BJ (cell line): ENCODE results near the gene STX4. TPM values are rescaled to one million over a fixed set of nuclear protein-coding genes. Genes with fewer than 3 reads are reported as not detected.

Experiments used
- CTCF ChIA-PET: fragments of 350-600 bp; formaldehyde crosslinking; extraction: SDS; loops from one replicate; lab custom pipeline; 2021; ENCODE audit warnings: antibody characterized with exemption, inconsistent platforms; lab: Yijun Ruan, JAX
- POLR2A ChIA-PET: fragments of 300-600 bp; sonication (Branson Sonifier 250); formaldehyde crosslinking; extraction: SDS; loops from one replicate; lab custom pipeline; 2021; ENCODE audit warnings: antibody characterized with exemption; lab: Charles Lee
- DNase-seq: peaks from one replicate; pipeline ENCODE4 v3.0.0-alpha.2; 2011; ENCODE audit warnings: low read depth
- H3K27me3 ChIP-seq: 2 replicates; pipeline ENCODE4 v1.6.0; 2011; ENCODE audit warnings: low read length; ENCODE audit not compliant: control insufficient read depth, insufficient read depth
- H3K36me3 ChIP-seq: 2 replicates; pipeline ENCODE4 v1.5.1; 2011; ENCODE audit warnings: low read length; ENCODE audit not compliant: control insufficient read depth, insufficient read depth
- H3K4me3 ChIP-seq: 2 replicates; pipeline ENCODE4 v1.5.1; 2011; ENCODE audit warnings: low read depth, mild to moderate bottlenecking, control low read depth, low read length
- CTCF ChIP-seq: IDR thresholded peaks from 2 replicates; pipeline ENCODE4 v1.5.1; 2011; ENCODE audit warnings: low read depth, mild to moderate bottlenecking, control low read depth, inconsistent platforms, low read length, moderate library complexity; ENCODE audit not compliant: insufficient read depth
- polyA plus RNA-seq: library from polyadenylated mRNA; depleted of rRNA; stranded (reverse); fragments of >200 nt; gene quantifications from 2 replicates; pipeline ENCODE4 v1.2.3, GENCODE V29; 2011

STX4 gene
- polyA plus RNA-seq, 1 experiment: 53.6 TPM

GRCh38 chr16:31076319-31076718 lies 43.0 kb downstream of the STX4 start:
- POLR2A ChIA-PET: no interaction called here
- CTCF ChIA-PET: no interaction called here
- Histone ChIP-seq H3K36me3 (peaks cover 30% of the 10 kb centered on the region), H3K4me3 (no peak overlapping the region), H3K27me3 (no peaks in the 10 kb centered on the region)
- no peak for TF ChIP-seq CTCF
- DNase-seq: no peak

- no peaks in the 10 kb centered on the region for H3K27me3 ChIP-seq
- H3K4me3 ChIP-seq: no peak overlapping the region
- peaks cover 32% of the 10 kb centered on the region for H3K36me3 ChIP-seq
- POLR2A ChIA-PET: no interaction called here
- CTCF ChIA-PET: no interaction called here
- no peak for DNase-seq
- TF ChIP-seq CTCF: no peak
These were observed 43.7 kb downstream of the STX4 start for GRCh38 chr16:31077024-31077423.

GRCh38 chr16:31077592-31078396 lies 44.4 kb downstream of the STX4 start:
- Histone ChIP-seq H3K36me3 (peaks cover 35% of the 10 kb centered on the region), H3K27me3 (no peaks in the 10 kb centered on the region), H3K4me3 (no peak overlapping the region)
- DNase-seq: no peak
- TF ChIP-seq CTCF: no peak
- ChIA-PET POLR2A (no interaction called here), CTCF (interaction anchor here (0.6 kb wide), 1 partner anchor 135 kb away, joined by 3 read pairs; no protein-coding TSS in a partner anchor)

- Histone ChIP-seq H3K36me3 (peaks cover 37% of the 10 kb centered on the region), H3K27me3 (no peaks in the 10 kb centered on the region), H3K4me3 (no peak overlapping the region)
- DNase-seq: no peak
- ChIA-PET POLR2A (no interaction called here), CTCF (interaction anchor here (0.6 to 1.2 kb wide), 3 partner anchors 15 to 136 kb away, joined by 3 read pairs; partner anchors contain the start of genes HSD3B7 and VKORC1)
- no peak for TF ChIP-seq CTCF
These were observed 45.4 kb downstream of the STX4 start for GRCh38 chr16:31078597-31079341.

GRCh38 chr16:31079342-31079944 lies 46.1 kb downstream of the STX4 start:
- DNase-seq: no peak
- H3K36me3 ChIP-seq: peaks cover 38% of the 10 kb centered on the region
- POLR2A ChIA-PET: no interaction called here
- no peak overlapping the region for H3K4me3 ChIP-seq
- CTCF ChIA-PET: interaction anchor here (1.0 to 1.2 kb wide), 2 partner anchors 15 to 94 kb away, joined by 3 read pairs; partner anchors contain the start of genes HSD3B7 and VKORC1
- TF ChIP-seq CTCF: no peak
- no peaks in the 10 kb centered on the region for H3K27me3 ChIP-seq
